ENCODE data around the gene TRRAP. TPM values are rescaled to one million over a fixed set of nuclear protein-coding genes. Genes with fewer than 3 reads are reported as not detected.
"Not testable (repeated sequence)": the region's sequence is repeated elsewhere in the genome, so short reads cannot be mapped to it uniquely, and the experiment has no call there.

The TRRAP gene
- polyA plus RNA-seq, 1 donor = 48.7 TPM

- DNase-seq = no peak
Observed at GRCh38 chr7:98866351-98866750, 12.0 kb upstream of the TRRAP start.

GRCh38 chr7:98866765-98867164, 11.6 kb upstream of the TRRAP start:
- DNase-seq = no peak

GRCh38 chr7:98868450-98868849, 9.9 kb upstream of the TRRAP start:
- no peak for DNase-seq

GRCh38 chr7:98869027-98869596, 9.2 kb upstream of the TRRAP start:
- no peak for DNase-seq

GRCh38 chr7:98869597-98870120, 8.7 kb upstream of the TRRAP start, which contains the start of gene TMEM130:
TMEM130 (minus strand) TSS chr7:98870014; CDS start chr7:98869861, 153 bp downstream.
- DNase-seq = no peak

GRCh38 chr7:98870121-98870651, 8.1 kb upstream of the TRRAP start:
- no peak for DNase-seq

- DNase-seq = no peak
Observed at GRCh38 chr7:98870807-98871491, 7.4 kb upstream of the TRRAP start.

- DNase-seq = no peak
Observed at GRCh38 chr7:98872328-98872924, 5.9 kb upstream of the TRRAP start.

- DNase-seq = not testable (repeated sequence)
Observed at GRCh38 chr7:98873610-98874009, 4.7 kb upstream of the TRRAP start.

- DNase-seq = no peak
Observed at GRCh38 chr7:98874942-98875341, 3.4 kb upstream of the TRRAP start.

GRCh38 chr7:98875501-98875900, 2.8 kb upstream of the TRRAP start:
- DNase-seq = no peak

- no peak for DNase-seq
Observed at GRCh38 chr7:98877146-98877545, 1.2 kb upstream of the TRRAP start.

GRCh38 chr7:98877692-98878364, 504 bp upstream of the TRRAP start:
- DNase-seq = no peak

- DNase-seq = no peak
Observed at GRCh38 chr7:98879198-98879978, 1.1 kb downstream of the TRRAP start.

GRCh38 chr7:98879979-98880315, 1.6 kb downstream of the TRRAP start:
- DNase-seq = no peak

GRCh38 chr7:98880485-98880884, 2.2 kb downstream of the TRRAP start:
- DNase-seq = no peak

GRCh38 chr7:98881561-98882315, 3.4 kb downstream of the TRRAP start:
- DNase-seq = no peak

GRCh38 chr7:98884416-98884815, 6.1 kb downstream of the TRRAP start:
- DNase-seq = no peak

- no peak for DNase-seq
Observed at GRCh38 chr7:98887038-98887437, 8.7 kb downstream of the TRRAP start.

GRCh38 chr7:98892609-98893008, 14.3 kb downstream of the TRRAP start:
- DNase-seq = no peak

GRCh38 chr7:98899816-98900215, 21.5 kb downstream of the TRRAP start:
- DNase-seq = no peak

All from left kidney (tissue), 2 donors.